AG20443 (cell line): ENCODE measurements around the gene DCST2.

Experiments
- DNase-seq: peaks from one replicate; pipeline ENCODE4 v3.0.0; 2012; ENCODE audit warnings: low spot score, mixed read lengths

DCST2 gene

GRCh38 chr1:154975409-154976059 is 58.0 kb downstream of the DCST2 start:
- DNase-seq, result no peak

GRCh38 chr1:154974808-154975408 is 58.7 kb downstream of the DCST2 start:
- DNase-seq, result peak; percentile 92

- DNase-seq, result peak; percentile 91
Observed at GRCh38 chr1:154974102-154974807, 59.3 kb downstream of the DCST2 start, which contains the start of gene CKS1B. Gene CKS1B (plus strand): TSS chr1:154974681. CDS start chr1:154974746, 65 bp downstream.

GRCh38 chr1:154973344-154974101 is 60.1 kb downstream of the DCST2 start:
- DNase-seq, result peak; percentile 84

- peak; percentile 83 for DNase-seq
Observed at GRCh38 chr1:154972517-154973343, 60.9 kb downstream of the DCST2 start.

- DNase-seq, result no peak
Observed at GRCh38 chr1:154972213-154972516, 61.4 kb downstream of the DCST2 start.

GRCh38 chr1:154971341-154971998 is 62.1 kb downstream of the DCST2 start:
- no peak for DNase-seq

GRCh38 chr1:154970631-154971340 is 62.8 kb downstream of the DCST2 start, which contains the start of gene SHC1:
Gene SHC1 (minus strand): TSS chr1:154970747. CDS start chr1:154970526, 221 bp downstream.
- peak; percentile 94 for DNase-seq

- no peak for DNase-seq
Observed at GRCh38 chr1:154969860-154970452, 63.6 kb downstream of the DCST2 start.

GRCh38 chr1:154969246-154969645 is 64.3 kb downstream of the DCST2 start:
- DNase-seq, result no peak

GRCh38 chr1:154968731-154969130 is 64.8 kb downstream of the DCST2 start:
- DNase-seq, result no peak
